Progenitor cell of endocrine pancreas (in vitro differentiated cells): ENCODE results near the gene MARK1. TPM values are rescaled to one million over a fixed set of nuclear protein-coding genes. Genes with fewer than 3 reads are reported as not detected.

Experiments used
- DNase-seq: peaks from one replicate; pipeline ENCODE4 v3.0.0; 2021; ENCODE audit warnings: low spot score; ENCODE audit not compliant: unreplicated experiment
- H3K27ac Mint-ChIP-seq: 2 replicates; pipeline ENCODE4 v1.8.0; 2021; ENCODE audit warnings: mild to moderate bottlenecking, moderate library complexity, mixed read lengths
- H3K27me3 Mint-ChIP-seq: 2 replicates; pipeline ENCODE4 v1.8.0; 2021; ENCODE audit warnings: mixed read lengths
- H3K36me3 Mint-ChIP-seq: 2 replicates; pipeline ENCODE4 v1.8.0; 2022; ENCODE audit warnings: mixed read lengths; ENCODE audit not compliant: insufficient read depth
- H3K4me1 Mint-ChIP-seq: 2 replicates; pipeline ENCODE4 v1.8.0; 2021; ENCODE audit warnings: low read depth, mixed read lengths
- H3K4me3 Mint-ChIP-seq: 2 replicates; pipeline ENCODE4 v1.8.0; 2021; ENCODE audit warnings: low read depth, mild to moderate bottlenecking, moderate library complexity, mixed read lengths
- H3K9me3 Mint-ChIP-seq: 2 replicates; pipeline ENCODE4 v1.8.0; 2021; ENCODE audit warnings: low read depth, mixed read lengths
- CTCF ChIP-seq: fragments of 200-600 bp; sonication (generic); IDR thresholded peaks from one replicate; pipeline ENCODE4 v1.5.0; 2021; ENCODE audit warnings: antibody characterized with exemption, mild to moderate bottlenecking; ENCODE audit not compliant: unreplicated experiment
- total RNA-seq: library from RNA; stranded (reverse); gene quantifications from 2 replicates; pipeline ENCODE4 v1.2.1, GENCODE V29; 2021

The MARK1 gene
- total RNA-seq, 1 donor from 2014 or later = 10.8 TPM

GRCh38 chr1:220550811-220551399, 23.0 kb downstream of the MARK1 start:
- no peak overlapping the region for H3K4me3 Mint-ChIP-seq
- no peaks in the 10 kb centered on the region for H3K4me1 Mint-ChIP-seq
- H3K9me3 Mint-ChIP-seq = peaks cover 2% of the 10 kb centered on the region
- no peaks in the 10 kb centered on the region for H3K27me3 Mint-ChIP-seq
- H3K36me3 Mint-ChIP-seq = no peaks in the 10 kb centered on the region
- no peak for TF ChIP-seq CTCF
- no peak for DNase-seq
- no peak overlapping the region for H3K27ac Mint-ChIP-seq

GRCh38 chr1:220551718-220552117, 23.8 kb downstream of the MARK1 start:
- TF ChIP-seq CTCF = no peak
- no peaks in the 10 kb centered on the region for H3K9me3 Mint-ChIP-seq
- H3K36me3 Mint-ChIP-seq = no peaks in the 10 kb centered on the region
- H3K4me1 Mint-ChIP-seq = peaks cover under 1% of the 10 kb centered on the region
- H3K27me3 Mint-ChIP-seq = no peaks in the 10 kb centered on the region
- no peak overlapping the region for H3K4me3 Mint-ChIP-seq
- no peak for DNase-seq
- H3K27ac Mint-ChIP-seq = no peak overlapping the region

GRCh38 chr1:220552672-220553260, 24.8 kb downstream of the MARK1 start:
- H3K27ac Mint-ChIP-seq = no peak overlapping the region
- H3K36me3 Mint-ChIP-seq = no peaks in the 10 kb centered on the region
- H3K4me3 Mint-ChIP-seq = no peak overlapping the region
- no peaks in the 10 kb centered on the region for H3K9me3 Mint-ChIP-seq
- H3K27me3 Mint-ChIP-seq = no peaks in the 10 kb centered on the region
- DNase-seq = no peak
- TF ChIP-seq CTCF = no peak
- peaks cover 1% of the 10 kb centered on the region for H3K4me1 Mint-ChIP-seq

- Mint-ChIP-seq H3K27ac (no peak overlapping the region), H3K9me3 (no peaks in the 10 kb centered on the region), H3K36me3 (no peaks in the 10 kb centered on the region), H3K4me3 (no peak overlapping the region), H3K4me1 (peaks cover 4% of the 10 kb centered on the region), H3K27me3 (no peaks in the 10 kb centered on the region)
- DNase-seq = no peak
- no peak for TF ChIP-seq CTCF
Observed at GRCh38 chr1:220556641-220557040, 28.7 kb downstream of the MARK1 start.

GRCh38 chr1:220563564-220563963, 35.6 kb downstream of the MARK1 start:
- H3K36me3 Mint-ChIP-seq = no peaks in the 10 kb centered on the region
- H3K27me3 Mint-ChIP-seq = no peaks in the 10 kb centered on the region
- no peak overlapping the region for H3K27ac Mint-ChIP-seq
- no peaks in the 10 kb centered on the region for H3K9me3 Mint-ChIP-seq
- H3K4me3 Mint-ChIP-seq = no peak overlapping the region
- DNase-seq = no peak
- peaks cover 9% of the 10 kb centered on the region for H3K4me1 Mint-ChIP-seq
- TF ChIP-seq CTCF = no peak
